ENCODE data around the gene TM9SF4. TPM values are rescaled to one million over a fixed set of nuclear protein-coding genes. Genes with fewer than 3 reads are reported as not detected.

Gene TM9SF4
- total RNA-seq, 1 donor from 2014 or later: 76.8 TPM

GRCh38 chr20:32216179-32217142, 106.9 kb downstream of the TM9SF4 start:
- peaks cover 15% of the 10 kb centered on the region for H3K36me3 Mint-ChIP-seq (ENCODE audit: low read depth)
- no peaks in the 10 kb centered on the region for H3K27me3 Mint-ChIP-seq (ENCODE audit: low read depth)
- H3K4me1 Mint-ChIP-seq: peaks cover 4% of the 10 kb centered on the region
- DNase-seq (ENCODE audit: low read depth, low spot score): no peak
- no peak for TF ChIP-seq CTCF (conservative IDR thresholded peaks at IDR 0.05)
- H3K27ac Mint-ChIP-seq (ENCODE audit: unreplicated experiment): no peak overlapping the region
- H3K4me3 Mint-ChIP-seq: no peak overlapping the region
- no peaks in the 10 kb centered on the region for H3K9me3 Mint-ChIP-seq

Other genes starting within 250 kb of the TM9SF4 start
- gene DUSP15, start 239.2 kb upstream of the TM9SF4 start, total RNA-seq: 13.5 and 13.7 TPM in 2 replicates
- 2.9 and 3.3 TPM in 2 replicates for gene TTLL9, start 239.1 kb upstream of the TM9SF4 start, total RNA-seq
- 32.0 and 34.9 TPM in 2 replicates for gene PDRG1, start 157.7 kb upstream of the TM9SF4 start, total RNA-seq
- 4.5 and 4.9 TPM in 2 replicates for gene XKR7, start 141.6 kb upstream of the TM9SF4 start, total RNA-seq
- gene CCM2L, start 99.3 kb upstream of the TM9SF4 start, total RNA-seq: 0.14 and 0.26 TPM in 2 replicates
- gene HCK, start 57.5 kb upstream of the TM9SF4 start, total RNA-seq: not detected in 2 replicates
- gene PLAGL2, start 98.0 kb downstream of the TM9SF4 start, total RNA-seq: 70.4 and 71.1 TPM in 2 replicates
- gene POFUT1, start 98.2 kb downstream of the TM9SF4 start, total RNA-seq: 47.5 and 51.4 TPM in 2 replicates
- 44.0 and 45.5 TPM in 2 replicates for gene KIF3B, start 167.9 kb downstream of the TM9SF4 start, total RNA-seq
- gene ASXL1, start 248.6 kb downstream of the TM9SF4 start, total RNA-seq: 140 and 157 TPM in 2 replicates